ENCODE results near the gene MCTP1.
A peak's percentile ranks its signal among the peaks of the same experiment; 100 is the strongest.

Gene MCTP1

GRCh38 chr5:95080441-95080840 is 204.5 kb downstream of the MCTP1 start:
- no peaks in the 10 kb centered on the region for H3K36me3 ChIP-seq (ENCODE audit: insufficient read depth, low read length)
- H3K27ac ChIP-seq, result no peak overlapping the region
- peak overlapping the region; percentile 20 for H3K9ac ChIP-seq (ENCODE audit: insufficient read length)
- no peaks in the 10 kb centered on the region for H3K9me3 ChIP-seq (ENCODE audit: low read depth, low read length)
- TF ChIP-seq FOXP2 (optimal IDR thresholded peaks at IDR 0.05; ENCODE audit: control extremely low read depth, extremely low read length, insufficient read depth) (no peak), POLR2AphosphoS5 (IDR thresholded peaks at IDR 0.05; ENCODE audit: borderline replicate concordance, low read depth, low read length) (no peak), EZH2 (IDR thresholded peaks at IDR 0.05) (no peak)
- peak overlapping the region; percentile 73 for H3K4me3 ChIP-seq
- no peak for DNase-seq (ENCODE audit: low read depth, low spot score)

GRCh38 chr5:95080030-95080429 is 204.9 kb downstream of the MCTP1 start:
- Histone ChIP-seq H3K27ac (no peak overlapping the region), H3K36me3 (ENCODE audit: insufficient read depth, low read length) (no peaks in the 10 kb centered on the region), H3K4me3 (peak overlapping the region; percentile 73), H3K9me3 (ENCODE audit: low read depth, low read length) (no peaks in the 10 kb centered on the region), H3K9ac (ENCODE audit: insufficient read length) (peak overlapping the region; percentile 20)
- no peak for TF ChIP-seq POLR2AphosphoS5 (IDR thresholded peaks at IDR 0.05; ENCODE audit: borderline replicate concordance, low read depth, low read length)
- no peak for TF ChIP-seq EZH2 (IDR thresholded peaks at IDR 0.05)
- no peak for TF ChIP-seq FOXP2 (optimal IDR thresholded peaks at IDR 0.05; ENCODE audit: control extremely low read depth, extremely low read length, insufficient read depth)
- DNase-seq (ENCODE audit: low read depth, low spot score), result no peak

DNA sequence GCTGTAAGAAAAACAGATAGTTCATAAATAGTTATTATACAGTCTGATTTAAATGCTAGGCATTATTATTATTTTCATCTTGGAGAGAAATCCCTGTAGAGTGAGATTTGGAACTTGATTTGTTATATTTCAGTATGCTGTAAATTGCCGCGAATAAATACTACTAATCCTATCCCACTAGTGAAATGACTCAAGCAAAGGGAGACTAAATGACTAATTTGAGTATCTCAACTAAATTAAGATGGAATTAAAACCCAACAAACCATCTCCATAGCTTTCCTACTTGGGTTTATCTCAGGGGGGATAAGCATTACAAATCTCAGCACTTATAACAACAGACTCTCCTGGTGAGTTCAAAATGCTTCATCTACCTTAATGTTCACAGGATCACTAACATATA is 206.0 kb downstream of the MCTP1 start:
- no peak for DNase-seq (ENCODE audit: low read depth, low spot score)
- TF ChIP-seq EZH2 (IDR thresholded peaks at IDR 0.05) (no peak), POLR2AphosphoS5 (IDR thresholded peaks at IDR 0.05; ENCODE audit: borderline replicate concordance, low read depth, low read length) (no peak), FOXP2 (optimal IDR thresholded peaks at IDR 0.05; ENCODE audit: control extremely low read depth, extremely low read length, insufficient read depth) (no peak)
- H3K9me3 ChIP-seq (ENCODE audit: low read depth, low read length), result no peaks in the 10 kb centered on the region
- H3K9ac ChIP-seq (ENCODE audit: insufficient read length), result no peak overlapping the region
- H3K4me3 ChIP-seq, result no peak overlapping the region
- no peaks in the 10 kb centered on the region for H3K36me3 ChIP-seq (ENCODE audit: insufficient read depth, low read length)
- no peak overlapping the region for H3K27ac ChIP-seq

DNA sequence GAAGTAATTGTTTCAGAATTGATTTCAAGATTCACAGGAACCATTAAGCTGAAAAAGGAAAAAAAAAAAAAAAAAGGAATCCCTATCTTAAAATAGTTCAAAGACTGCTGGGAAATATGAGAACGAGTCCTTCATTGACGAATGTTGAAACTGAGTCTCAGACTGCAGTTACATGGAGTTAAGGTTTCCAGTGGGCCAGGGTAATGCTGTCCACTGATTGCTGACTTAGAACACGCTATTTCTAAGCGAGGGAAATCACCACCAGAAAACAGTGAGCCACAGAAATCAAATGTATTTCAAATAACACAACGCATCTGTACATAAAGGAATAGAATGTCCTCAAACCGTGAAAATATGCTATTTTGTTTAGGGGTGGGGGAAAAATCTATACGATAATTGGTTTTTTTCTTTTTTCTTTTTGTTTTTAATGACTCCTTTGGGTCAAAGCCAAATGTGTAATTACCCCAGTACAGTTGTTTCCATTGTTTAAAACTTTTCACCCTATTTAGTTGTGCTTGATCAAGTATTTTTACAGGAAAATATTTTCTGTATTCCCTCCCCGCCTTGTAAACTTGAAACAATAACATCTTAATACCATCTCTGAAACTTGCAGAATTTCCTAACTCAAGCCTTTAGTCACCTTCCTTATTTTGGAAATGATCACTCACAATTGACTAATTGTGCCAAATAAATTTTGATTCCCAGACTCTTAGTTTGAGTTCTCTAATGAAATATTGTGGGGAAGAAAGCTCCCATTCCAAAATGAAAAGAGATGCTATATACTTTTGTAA is 208.3 kb downstream of the MCTP1 start:
- H3K36me3 ChIP-seq (ENCODE audit: insufficient read depth, low read length), result no peaks in the 10 kb centered on the region
- no peaks in the 10 kb centered on the region for H3K9me3 ChIP-seq (ENCODE audit: low read depth, low read length)
- no peak overlapping the region for H3K27ac ChIP-seq
- no peak for DNase-seq (ENCODE audit: low read depth, low spot score)
- no peak for TF ChIP-seq FOXP2 (optimal IDR thresholded peaks at IDR 0.05; ENCODE audit: control extremely low read depth, extremely low read length, insufficient read depth)
- no peak for TF ChIP-seq POLR2AphosphoS5 (IDR thresholded peaks at IDR 0.05; ENCODE audit: borderline replicate concordance, low read depth, low read length)
- TF ChIP-seq EZH2 (IDR thresholded peaks at IDR 0.05), result no peak
- no peak overlapping the region for H3K9ac ChIP-seq (ENCODE audit: insufficient read length)
- H3K4me3 ChIP-seq, result no peak overlapping the region

- no peak overlapping the region for H3K4me3 ChIP-seq
- TF ChIP-seq POLR2AphosphoS5 (IDR thresholded peaks at IDR 0.05; ENCODE audit: borderline replicate concordance, low read depth, low read length) (no peak), EZH2 (IDR thresholded peaks at IDR 0.05) (no peak), FOXP2 (optimal IDR thresholded peaks at IDR 0.05; ENCODE audit: control extremely low read depth, extremely low read length, insufficient read depth) (no peak)
- no peak overlapping the region for H3K27ac ChIP-seq
- no peaks in the 10 kb centered on the region for H3K9me3 ChIP-seq (ENCODE audit: low read depth, low read length)
- no peak overlapping the region for H3K9ac ChIP-seq (ENCODE audit: insufficient read length)
- H3K36me3 ChIP-seq (ENCODE audit: insufficient read depth, low read length), result no peaks in the 10 kb centered on the region
- DNase-seq (ENCODE audit: low read depth, low spot score), result no peak
Observed at GRCh38 chr5:95075111-95075510, 209.8 kb downstream of the MCTP1 start.

GRCh38 chr5:95072281-95072680 is 212.6 kb downstream of the MCTP1 start:
- no peaks in the 10 kb centered on the region for H3K36me3 ChIP-seq (ENCODE audit: insufficient read depth, low read length)
- H3K4me3 ChIP-seq, result no peak overlapping the region
- no peak for TF ChIP-seq POLR2AphosphoS5 (IDR thresholded peaks at IDR 0.05; ENCODE audit: borderline replicate concordance, low read depth, low read length)
- no peak for TF ChIP-seq EZH2 (IDR thresholded peaks at IDR 0.05)
- DNase-seq (ENCODE audit: low read depth, low spot score), result no peak
- H3K9me3 ChIP-seq (ENCODE audit: low read depth, low read length), result no peaks in the 10 kb centered on the region
- no peak overlapping the region for H3K9ac ChIP-seq (ENCODE audit: insufficient read length)
- no peak overlapping the region for H3K27ac ChIP-seq

- H3K27ac ChIP-seq, result no peak overlapping the region
- H3K36me3 ChIP-seq (ENCODE audit: insufficient read depth, low read length), result no peaks in the 10 kb centered on the region
- no peak overlapping the region for H3K4me3 ChIP-seq
- no peak for DNase-seq (ENCODE audit: low read depth, low spot score)
- no peaks in the 10 kb centered on the region for H3K9me3 ChIP-seq (ENCODE audit: low read depth, low read length)
- TF ChIP-seq POLR2AphosphoS5 (IDR thresholded peaks at IDR 0.05; ENCODE audit: borderline replicate concordance, low read depth, low read length) (no peak), FOXP2 (optimal IDR thresholded peaks at IDR 0.05; ENCODE audit: control extremely low read depth, extremely low read length, insufficient read depth) (no peak), EZH2 (IDR thresholded peaks at IDR 0.05) (no peak)
- H3K9ac ChIP-seq (ENCODE audit: insufficient read length), result no peak overlapping the region
Observed at GRCh38 chr5:95070866-95071265, 214.0 kb downstream of the MCTP1 start.

DNA sequence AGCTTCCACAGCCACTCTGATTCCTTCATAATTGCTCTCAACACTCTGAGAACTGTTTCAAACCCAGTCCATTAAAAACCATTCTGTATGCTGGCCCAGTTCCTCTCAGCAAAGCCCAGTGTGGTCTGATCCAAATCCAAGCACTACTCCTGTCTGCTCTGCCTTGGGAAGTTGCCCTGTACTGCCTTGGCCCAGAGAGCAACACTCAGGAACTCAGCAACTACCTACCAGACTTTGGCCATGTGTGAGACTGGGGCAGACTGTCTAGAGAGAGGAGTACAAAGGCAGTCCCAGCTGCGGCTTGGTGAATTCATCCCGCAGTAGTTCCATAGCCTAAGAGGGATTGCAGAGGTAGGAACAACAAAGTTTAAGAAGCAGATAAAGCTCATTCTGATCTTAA is 214.4 kb downstream of the MCTP1 start:
- TF ChIP-seq EZH2 (IDR thresholded peaks at IDR 0.05), result no peak
- no peak for TF ChIP-seq POLR2AphosphoS5 (IDR thresholded peaks at IDR 0.05; ENCODE audit: borderline replicate concordance, low read depth, low read length)
- no peak for TF ChIP-seq FOXP2 (optimal IDR thresholded peaks at IDR 0.05; ENCODE audit: control extremely low read depth, extremely low read length, insufficient read depth)
- no peaks in the 10 kb centered on the region for H3K9me3 ChIP-seq (ENCODE audit: low read depth, low read length)
- no peak for DNase-seq (ENCODE audit: low read depth, low spot score)

GRCh38 chr5:95069948-95070347 is 214.9 kb downstream of the MCTP1 start:
- Histone ChIP-seq H3K4me3 (no peak overlapping the region), H3K27ac (no peak overlapping the region), H3K9ac (ENCODE audit: insufficient read length) (no peak overlapping the region), H3K36me3 (ENCODE audit: insufficient read depth, low read length) (no peaks in the 10 kb centered on the region), H3K9me3 (ENCODE audit: low read depth, low read length) (no peaks in the 10 kb centered on the region)
- TF ChIP-seq FOXP2 (optimal IDR thresholded peaks at IDR 0.05; ENCODE audit: control extremely low read depth, extremely low read length, insufficient read depth) (no peak), POLR2AphosphoS5 (IDR thresholded peaks at IDR 0.05; ENCODE audit: borderline replicate concordance, low read depth, low read length) (no peak), EZH2 (IDR thresholded peaks at IDR 0.05) (no peak)
- DNase-seq (ENCODE audit: low read depth, low spot score), result no peak

More for the DNA sequence above, 214.4 kb downstream of the MCTP1 start:
- no peak overlapping the region for H3K9ac ChIP-seq (ENCODE audit: insufficient read length)
- H3K4me3 ChIP-seq, result no peak overlapping the region
- H3K36me3 ChIP-seq (ENCODE audit: insufficient read depth, low read length), result no peaks in the 10 kb centered on the region
- H3K27ac ChIP-seq, result no peak overlapping the region
